OCI-LY1 (cell line): Measurements from ENCODE around the gene FALEC.

Experiments
- CTCF ChIP-seq: fragments of 200-600 bp; sonication (generic), shearing (Covaris generic); IDR thresholded peaks from 2 replicates; pipeline ENCODE4 v1.5.1; 2017; ENCODE audit warnings: mild to moderate bottlenecking, antibody characterized with exemption, low read length, moderate library complexity, mixed read lengths
- EZH2 ChIP-seq: fragments of 200-600 bp; sonication (generic), shearing (Covaris generic); IDR thresholded peaks from 2 replicates; pipeline ENCODE4 v1.8.0; 2017; ENCODE audit warnings: borderline replicate concordance, mixed run types, mild to moderate bottlenecking, antibody characterized with exemption, low read length, moderate library complexity, mixed read lengths

GRCh38 chr1:150505431-150505830 lies 10.1 kb upstream of the FALEC start:
- TF ChIP-seq CTCF (no peak), EZH2 (no peak)
